Ishikawa (cell line): ENCODE data around the gene ADAMTS5.
A peak's percentile ranks its signal among the peaks of the same experiment; 100 is the strongest.

ENCODE experiments used
- CEBPB ChIP-seq: IDR thresholded peaks from 2 replicates; pipeline ENCODE4 v1.6.1; 2012
- CREB1 ChIP-seq: IDR thresholded peaks from 2 replicates; pipeline ENCODE4 v1.6.1; 2012; ENCODE audit warnings: low read depth
- EGR1 ChIP-seq: IDR thresholded peaks from 2 replicates; pipeline ENCODE4 v1.6.1; 2012
- EP300 ChIP-seq: IDR thresholded peaks from 2 replicates; pipeline ENCODE4 v1.6.1; 2012; ENCODE audit warnings: borderline replicate concordance
- FOXM1 ChIP-seq: IDR thresholded peaks from 2 replicates; pipeline ENCODE4 v1.6.1; 2012; ENCODE audit warnings: low read depth, borderline replicate concordance
- MAX ChIP-seq: IDR thresholded peaks from 2 replicates; pipeline ENCODE4 v1.6.1; 2012
- NFIC ChIP-seq: IDR thresholded peaks from 2 replicates; pipeline ENCODE4 v1.6.1; 2012
- RAD21 ChIP-seq: IDR thresholded peaks from 2 replicates; pipeline ENCODE4 v1.6.1; 2012; ENCODE audit warnings: low read depth
- REST ChIP-seq: IDR thresholded peaks from 2 replicates; pipeline ENCODE4 v1.6.1; 2012; ENCODE audit warnings: low read depth, mild to moderate bottlenecking
- TAF1 ChIP-seq: IDR thresholded peaks from 2 replicates; pipeline ENCODE4 v1.6.1; 2012; ENCODE audit warnings: low read depth, mild to moderate bottlenecking
- TCF12 ChIP-seq: IDR thresholded peaks from 2 replicates; pipeline ENCODE4 v1.6.1; 2012; ENCODE audit warnings: low read depth
- USF1 ChIP-seq: IDR thresholded peaks from 2 replicates; pipeline ENCODE4 v1.6.1; 2012
- YY1 ChIP-seq: IDR thresholded peaks from 2 replicates; pipeline ENCODE4 v1.6.1; 2012; ENCODE audit warnings: low read depth
- ZBTB7A ChIP-seq: IDR thresholded peaks from 2 replicates; pipeline ENCODE4 v1.6.1; 2012; ENCODE audit warnings: low read depth

The ADAMTS5 gene

GRCh38 chr21:26966649-26967061 lies 233 bp downstream of the ADAMTS5 start:
- TF ChIP-seq ZBTB7A (no peak), MAX (no peak; the same call in 1 of the 2 replicates), EGR1 (peak; percentile 81), TAF1 (peak; percentile 33)

GRCh38 chr21:26965907-26966581 lies 844 bp downstream of the ADAMTS5 start:
- TF ChIP-seq CEBPB (no peak), NFIC (0 out of 2 replicates have a peak, but pooled peaks have one; percentile 29)

GRCh38 chr21:26965040-26965906 lies 1.6 kb downstream of the ADAMTS5 start:
- no peak for TF ChIP-seq CEBPB

- TF ChIP-seq NFIC = no peak
- no peak for TF ChIP-seq TCF12
- no peak for TF ChIP-seq EGR1
- no peak for TF ChIP-seq USF1
- TF ChIP-seq MAX = no peak
- TF ChIP-seq FOXM1 = no peak
- TF ChIP-seq RAD21 = no peak
- no peak for TF ChIP-seq CEBPB
- TF ChIP-seq EP300 = no peak
- no peak for TF ChIP-seq ZBTB7A
Measured at GRCh38 chr21:26964170-26964778, 2.6 kb downstream of the ADAMTS5 start.

GRCh38 chr21:26962621-26963181 lies 4.2 kb downstream of the ADAMTS5 start:
- no peak for TF ChIP-seq RAD21
- TF ChIP-seq ZBTB7A = no peak
- no peak for TF ChIP-seq TAF1

- 0 out of 2 replicates have a peak, but pooled peaks have one; percentile 9 for TF ChIP-seq RAD21
- no peak for TF ChIP-seq TCF12
- no peak for TF ChIP-seq REST
Measured at GRCh38 chr21:26961698-26962097, 5.2 kb downstream of the ADAMTS5 start.

- no peak for TF ChIP-seq USF1
- no peak for TF ChIP-seq TAF1
- no peak for TF ChIP-seq CREB1
- TF ChIP-seq EP300 = no peak
- TF ChIP-seq MAX = no peak
- TF ChIP-seq RAD21 = no peak
- no peak for TF ChIP-seq ZBTB7A
- TF ChIP-seq TCF12 = no peak
- no peak for TF ChIP-seq NFIC
- no peak for TF ChIP-seq FOXM1
- no peak for TF ChIP-seq YY1
- TF ChIP-seq REST = no peak
Measured at GRCh38 chr21:26958788-26959187, 8.1 kb downstream of the ADAMTS5 start.
